Measurements from ENCODE around the gene CHGA. TPM values are rescaled to one million over a fixed set of nuclear protein-coding genes. Genes with fewer than 3 reads are reported as not detected.

CHGA gene
- total and polyA plus RNA-seq, 4 donors, result 0.05 TPM; not detected in 3

DNA sequence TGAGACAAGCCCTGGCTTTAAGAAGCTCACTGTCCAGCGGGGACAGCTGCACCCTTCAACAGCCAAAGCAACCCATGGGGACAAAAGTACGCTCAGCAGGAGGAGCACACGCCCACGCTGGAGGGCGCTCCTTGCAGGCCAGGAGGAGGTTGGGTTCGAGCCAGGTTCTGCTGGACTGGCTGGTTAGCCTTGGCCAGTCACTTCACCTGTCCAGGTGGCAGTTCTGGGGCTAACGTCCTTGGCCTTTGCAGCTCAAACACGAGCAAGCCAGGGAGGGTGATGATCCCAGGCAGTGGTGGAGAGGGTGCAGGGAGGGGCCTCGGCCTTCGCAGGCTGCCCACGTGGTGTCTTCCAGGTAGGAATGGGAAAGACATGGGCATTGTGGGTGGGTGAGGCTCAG is 13.1 kb downstream of the CHGA start:
- Histone ChIP-seq H3K36me3 (ENCODE audit: control insufficient read depth in 4 of 4, insufficient read depth in 3 of 4, low read depth in 1 of 4, low read length in 3 of 4) (peaks cover 0 to 2% (median 0%) of the 10 kb centered on the region in 4 donors), H3K9me3 (ENCODE audit: control insufficient read depth in 4 of 4, low read length in 3 of 4) (no peaks in the 10 kb centered on the region), H3K9ac (ENCODE audit: low read depth in 1 of 2, low read length in 2 of 2) (no peak overlapping the region), H3K27ac (ENCODE audit: low read depth in 1 of 2, low read length in 2 of 2) (no peak overlapping the region), H3K27me3 (ENCODE audit: control insufficient read depth in 4 of 4, insufficient read depth in 4 of 4, low read length in 3 of 4) (no peaks in the 10 kb centered on the region), H3K4me1 (ENCODE audit: control insufficient read depth in 4 of 4, insufficient read depth in 4 of 4, low read length in 3 of 4) (peaks cover 3 to 16% (median 12%) of the 10 kb centered on the region in 4 donors), H3K4me3 (ENCODE audit: low read depth in 1 of 3, low read length in 3 of 3) (no peak overlapping the region)
- WGBS, result 88% methylated on average over 11 of the region's 11 CpGs
- TF ChIP-seq, protein P1, sequence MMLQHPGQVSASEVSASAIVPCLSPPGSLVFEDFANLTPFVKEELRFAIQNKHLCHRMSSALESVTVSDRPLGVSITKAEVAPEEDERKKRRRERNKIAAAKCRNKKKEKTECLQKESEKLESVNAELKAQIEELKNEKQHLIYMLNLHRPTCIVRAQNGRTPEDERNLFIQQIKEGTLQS (IDR thresholded peaks at IDR 0.05), result no peak
- no peak for TF ChIP-seq RXRA (IDR thresholded peaks at IDR 0.05)
- no peak for TF ChIP-seq HNF4A (conservative IDR thresholded peaks at IDR 0.05)
- TF ChIP-seq JUND (IDR thresholded peaks at IDR 0.05), result no peak
- TF ChIP-seq NR2F2 (IDR thresholded peaks at IDR 0.05), result no peak
- TF ChIP-seq RAD21 (IDR thresholded peaks at IDR 0.05), result no peak
- no peak for TF ChIP-seq GABPA (IDR thresholded peaks at IDR 0.05 in 1 of 2, conservative IDR thresholded peaks at IDR 0.05 in 1 of 2)
- TF ChIP-seq, protein P2, sequence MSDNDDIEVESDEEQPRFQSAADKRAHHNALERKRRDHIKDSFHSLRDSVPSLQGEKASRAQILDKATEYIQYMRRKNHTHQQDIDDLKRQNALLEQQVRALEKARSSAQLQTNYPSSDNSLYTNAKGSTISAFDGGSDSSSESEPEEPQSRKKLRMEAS (IDR thresholded peaks at IDR 0.05), result no peak
- TF ChIP-seq, protein P3, sequence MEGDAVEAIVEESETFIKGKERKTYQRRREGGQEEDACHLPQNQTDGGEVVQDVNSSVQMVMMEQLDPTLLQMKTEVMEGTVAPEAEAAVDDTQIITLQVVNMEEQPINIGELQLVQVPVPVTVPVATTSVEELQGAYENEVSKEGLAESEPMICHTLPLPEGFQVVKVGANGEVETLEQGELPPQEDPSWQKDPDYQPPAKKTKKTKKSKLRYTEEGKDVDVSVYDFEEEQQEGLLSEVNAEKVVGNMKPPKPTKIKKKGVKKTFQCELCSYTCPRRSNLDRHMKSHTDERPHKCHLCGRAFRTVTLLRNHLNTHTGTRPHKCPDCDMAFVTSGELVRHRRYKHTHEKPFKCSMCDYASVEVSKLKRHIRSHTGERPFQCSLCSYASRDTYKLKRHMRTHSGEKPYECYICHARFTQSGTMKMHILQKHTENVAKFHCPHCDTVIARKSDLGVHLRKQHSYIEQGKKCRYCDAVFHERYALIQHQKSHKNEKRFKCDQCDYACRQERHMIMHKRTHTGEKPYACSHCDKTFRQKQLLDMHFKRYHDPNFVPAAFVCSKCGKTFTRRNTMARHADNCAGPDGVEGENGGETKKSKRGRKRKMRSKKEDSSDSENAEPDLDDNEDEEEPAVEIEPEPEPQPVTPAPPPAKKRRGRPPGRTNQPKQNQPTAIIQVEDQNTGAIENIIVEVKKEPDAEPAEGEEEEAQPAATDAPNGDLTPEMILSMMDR (IDR thresholded peaks at IDR 0.05; ENCODE audit: low read depth, low read length, missing input control), result no peak
- no peak for TF ChIP-seq HNF4G (IDR thresholded peaks at IDR 0.05)
- no peak for TF ChIP-seq TAF1 (conservative IDR thresholded peaks at IDR 0.05)
- TF ChIP-seq YY1 (IDR thresholded peaks at IDR 0.05), result no peak
- DNase-seq (ENCODE audit: low spot score), result no peak

DNA sequence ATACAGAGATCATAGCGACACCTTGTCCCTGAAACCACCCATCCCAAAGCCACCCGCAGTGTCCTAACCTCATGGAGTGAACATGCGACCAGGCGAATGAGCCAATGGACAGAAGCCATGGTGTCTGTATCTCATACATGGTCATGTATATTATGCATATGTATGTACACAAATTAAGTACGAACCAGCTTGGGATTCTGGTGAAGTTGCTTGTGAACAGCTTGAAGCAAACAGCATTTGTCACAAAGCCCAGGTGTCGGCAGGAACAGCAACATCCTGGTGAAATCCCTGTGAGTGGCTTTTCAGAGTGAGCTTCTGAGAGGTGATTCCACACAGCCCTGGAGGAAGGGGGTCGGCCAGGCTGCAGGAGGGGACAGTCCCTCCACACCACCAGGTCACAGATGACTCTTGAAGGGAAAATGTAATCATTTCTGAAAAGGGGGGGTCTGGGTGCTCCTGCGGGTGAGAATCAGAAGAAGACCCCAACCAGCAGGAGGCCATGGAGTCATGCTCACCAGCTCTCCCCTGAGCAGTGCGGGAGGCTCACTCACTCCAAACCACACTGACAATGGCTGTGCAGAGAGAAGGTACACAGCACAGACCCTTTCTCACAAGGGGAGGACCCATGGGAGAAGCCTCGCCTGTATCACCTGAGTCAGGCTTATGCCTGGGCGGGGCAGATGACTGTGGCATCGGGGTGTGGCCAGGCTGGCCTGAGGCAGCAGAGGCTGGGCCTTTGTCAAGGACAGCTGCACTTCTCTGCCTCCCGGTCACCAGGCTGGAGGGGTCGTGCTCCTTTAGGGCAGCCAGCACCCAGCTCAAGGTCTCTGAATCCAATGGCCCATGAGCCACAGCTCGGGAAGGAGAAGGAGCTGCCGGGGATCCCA is 14.3 kb downstream of the CHGA start:
- H3K36me3 ChIP-seq (ENCODE audit: control insufficient read depth in 4 of 4, insufficient read depth in 3 of 4, low read depth in 1 of 4, low read length in 3 of 4), result peaks cover 0 to 8% (median 2%) of the 10 kb centered on the region in 4 donors
- WGBS, result 94% methylated on average over 16 of the region's 16 CpGs
- peaks cover 3 to 17% (median 12%) of the 10 kb centered on the region in 4 donors for H3K4me1 ChIP-seq (ENCODE audit: control insufficient read depth in 4 of 4, insufficient read depth in 4 of 4, low read length in 3 of 4)
- DNase-seq (ENCODE audit: low spot score), result no peak
- H3K9ac ChIP-seq (ENCODE audit: low read depth in 1 of 2, low read length in 2 of 2), result no peak overlapping the region
- H3K9me3 ChIP-seq (ENCODE audit: control insufficient read depth in 4 of 4, low read length in 3 of 4), result no peaks in the 10 kb centered on the region
- TF ChIP-seq TAF1 (conservative IDR thresholded peaks at IDR 0.05) (no peak), HNF4G (IDR thresholded peaks at IDR 0.05) (no peak)
- H3K27ac ChIP-seq (ENCODE audit: low read depth in 1 of 2, low read length in 2 of 2), result no peak overlapping the region
- H3K4me3 ChIP-seq (ENCODE audit: low read depth in 1 of 3, low read length in 3 of 3), result no peak overlapping the region
- H3K27me3 ChIP-seq (ENCODE audit: control insufficient read depth in 4 of 4, insufficient read depth in 4 of 4, low read length in 3 of 4), result no peaks in the 10 kb centered on the region

DNA sequence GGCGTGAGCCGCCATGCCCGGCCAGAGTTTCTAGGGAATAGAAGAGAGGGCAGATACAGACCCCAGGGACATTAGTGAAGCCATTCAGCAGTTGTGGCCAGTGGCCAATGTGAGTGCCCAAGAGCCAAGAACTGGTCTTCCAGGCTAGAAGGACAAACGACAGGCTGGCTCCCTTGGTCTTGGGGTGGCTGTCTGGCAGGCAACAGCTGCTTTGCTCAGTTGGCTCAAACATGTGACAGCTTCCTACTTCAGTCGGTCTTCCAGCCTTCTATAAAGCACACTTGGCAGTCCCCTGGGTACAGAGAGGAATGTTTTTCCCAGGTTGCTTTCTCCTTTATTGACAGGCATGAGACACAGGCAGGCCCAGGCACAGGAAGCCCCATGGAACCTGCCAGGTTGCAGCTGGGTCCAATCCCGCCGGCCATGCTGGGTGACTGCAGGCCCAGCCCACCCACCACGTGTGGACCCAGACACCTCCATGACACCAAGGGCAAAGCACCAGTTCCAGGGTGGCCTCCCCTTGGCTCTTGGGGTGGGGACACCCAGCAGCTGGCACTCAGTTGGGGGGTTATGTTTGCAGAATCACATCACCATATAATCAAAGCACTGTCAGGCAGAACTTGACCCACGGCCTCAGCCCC is 15.4 kb downstream of the CHGA start:
- Histone ChIP-seq H3K9ac (ENCODE audit: low read depth in 1 of 2, low read length in 2 of 2) (no peak overlapping the region), H3K27me3 (ENCODE audit: control insufficient read depth in 4 of 4, insufficient read depth in 4 of 4, low read length in 3 of 4) (no peaks in the 10 kb centered on the region), H3K4me1 (ENCODE audit: control insufficient read depth in 4 of 4, insufficient read depth in 4 of 4, low read length in 3 of 4) (peaks cover 3 to 17% (median 12%) of the 10 kb centered on the region in 4 donors), H3K27ac (ENCODE audit: low read depth in 1 of 2, low read length in 2 of 2) (no peak overlapping the region), H3K9me3 (ENCODE audit: control insufficient read depth in 4 of 4, low read length in 3 of 4) (no peaks in the 10 kb centered on the region), H3K36me3 (ENCODE audit: control insufficient read depth in 4 of 4, insufficient read depth in 3 of 4, low read depth in 1 of 4, low read length in 3 of 4) (peaks cover 0 to 13% (median 4%) of the 10 kb centered on the region in 4 donors), H3K4me3 (ENCODE audit: low read depth in 1 of 3, low read length in 3 of 3) (no peak overlapping the region)
- DNase-seq (ENCODE audit: low spot score), result no peak
- WGBS, result 94% methylated on average over 9 of the region's 9 CpGs
- TF ChIP-seq SP1 (IDR thresholded peaks at IDR 0.05) (no peak), EGR1 (IDR thresholded peaks at IDR 0.05; ENCODE audit: low read depth in 2 of 2) (no peak), RAD21 (IDR thresholded peaks at IDR 0.05) (no peak), GABPA (IDR thresholded peaks at IDR 0.05 in 1 of 2, conservative IDR thresholded peaks at IDR 0.05 in 1 of 2) (no peak), FOXA2 (IDR thresholded peaks at IDR 0.05) (no peak), HNF4G (IDR thresholded peaks at IDR 0.05) (no peak)
- TF ChIP-seq, protein P4, sequence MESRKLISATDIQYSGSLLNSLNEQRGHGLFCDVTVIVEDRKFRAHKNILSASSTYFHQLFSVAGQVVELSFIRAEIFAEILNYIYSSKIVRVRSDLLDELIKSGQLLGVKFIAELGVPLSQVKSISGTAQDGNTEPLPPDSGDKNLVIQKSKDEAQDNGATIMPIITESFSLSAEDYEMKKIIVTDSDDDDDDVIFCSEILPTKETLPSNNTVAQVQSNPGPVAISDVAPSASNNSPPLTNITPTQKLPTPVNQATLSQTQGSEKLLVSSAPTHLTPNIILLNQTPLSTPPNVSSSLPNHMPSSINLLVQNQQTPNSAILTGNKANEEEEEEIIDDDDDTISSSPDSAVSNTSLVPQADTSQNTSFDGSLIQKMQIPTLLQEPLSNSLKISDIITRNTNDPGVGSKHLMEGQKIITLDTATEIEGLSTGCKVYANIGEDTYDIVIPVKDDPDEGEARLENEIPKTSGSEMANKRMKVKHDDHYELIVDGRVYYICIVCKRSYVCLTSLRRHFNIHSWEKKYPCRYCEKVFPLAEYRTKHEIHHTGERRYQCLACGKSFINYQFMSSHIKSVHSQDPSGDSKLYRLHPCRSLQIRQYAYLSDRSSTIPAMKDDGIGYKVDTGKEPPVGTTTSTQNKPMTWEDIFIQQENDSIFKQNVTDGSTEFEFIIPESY (IDR thresholded peaks at IDR 0.05), result no peak
- TF ChIP-seq, protein P1 (IDR thresholded peaks at IDR 0.05), result no peak
- TF ChIP-seq, protein P5, sequence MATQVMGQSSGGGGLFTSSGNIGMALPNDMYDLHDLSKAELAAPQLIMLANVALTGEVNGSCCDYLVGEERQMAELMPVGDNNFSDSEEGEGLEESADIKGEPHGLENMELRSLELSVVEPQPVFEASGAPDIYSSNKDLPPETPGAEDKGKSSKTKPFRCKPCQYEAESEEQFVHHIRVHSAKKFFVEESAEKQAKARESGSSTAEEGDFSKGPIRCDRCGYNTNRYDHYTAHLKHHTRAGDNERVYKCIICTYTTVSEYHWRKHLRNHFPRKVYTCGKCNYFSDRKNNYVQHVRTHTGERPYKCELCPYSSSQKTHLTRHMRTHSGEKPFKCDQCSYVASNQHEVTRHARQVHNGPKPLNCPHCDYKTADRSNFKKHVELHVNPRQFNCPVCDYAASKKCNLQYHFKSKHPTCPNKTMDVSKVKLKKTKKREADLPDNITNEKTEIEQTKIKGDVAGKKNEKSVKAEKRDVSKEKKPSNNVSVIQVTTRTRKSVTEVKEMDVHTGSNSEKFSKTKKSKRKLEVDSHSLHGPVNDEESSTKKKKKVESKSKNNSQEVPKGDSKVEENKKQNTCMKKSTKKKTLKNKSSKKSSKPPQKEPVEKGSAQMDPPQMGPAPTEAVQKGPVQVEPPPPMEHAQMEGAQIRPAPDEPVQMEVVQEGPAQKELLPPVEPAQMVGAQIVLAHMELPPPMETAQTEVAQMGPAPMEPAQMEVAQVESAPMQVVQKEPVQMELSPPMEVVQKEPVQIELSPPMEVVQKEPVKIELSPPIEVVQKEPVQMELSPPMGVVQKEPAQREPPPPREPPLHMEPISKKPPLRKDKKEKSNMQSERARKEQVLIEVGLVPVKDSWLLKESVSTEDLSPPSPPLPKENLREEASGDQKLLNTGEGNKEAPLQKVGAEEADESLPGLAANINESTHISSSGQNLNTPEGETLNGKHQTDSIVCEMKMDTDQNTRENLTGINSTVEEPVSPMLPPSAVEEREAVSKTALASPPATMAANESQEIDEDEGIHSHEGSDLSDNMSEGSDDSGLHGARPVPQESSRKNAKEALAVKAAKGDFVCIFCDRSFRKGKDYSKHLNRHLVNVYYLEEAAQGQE (IDR thresholded peaks at IDR 0.05), result no peak

All from liver (tissue), 9 donors.